Choroid plexus epithelial cell (primary cell): ENCODE results near the gene NR3C1.

ENCODE experiments used
- DNase-seq: peaks from one replicate; pipeline ENCODE4 v3.0.0-alpha.2; 2010; ENCODE audit warnings: low read depth
- H3K4me3 ChIP-seq: 2 replicates; pipeline ENCODE4 v1.5.1; 2011; ENCODE audit warnings: low read depth, mild to moderate bottlenecking, control low read depth, low read length, moderate library complexity
- CTCF ChIP-seq: conservative IDR thresholded peaks from 2 replicates; pipeline ENCODE4 v1.5.1; 2011; ENCODE audit warnings: low read depth, mild to moderate bottlenecking, control low read depth, inconsistent platforms, low read length, moderate library complexity

The NR3C1 gene

GRCh38 chr5:143354025-143354424 lies 49.5 kb downstream of the NR3C1 start:
- DNase-seq: peak; percentile 66
- TF ChIP-seq CTCF: no peak
- H3K4me3 ChIP-seq: no peak overlapping the region

GRCh38 chr5:143352691-143353090 lies 50.8 kb downstream of the NR3C1 start:
- DNase-seq: no peak
- H3K4me3 ChIP-seq: no peak overlapping the region

GRCh38 chr5:143350751-143351602 lies 52.5 kb downstream of the NR3C1 start:
- TF ChIP-seq CTCF: no peak
- H3K4me3 ChIP-seq: no peak overlapping the region
- DNase-seq: peak; percentile 83

More at GRCh38 chr5:143352691-143353090, 50.8 kb downstream of the NR3C1 start:
- TF ChIP-seq CTCF: no peak

- TF ChIP-seq CTCF: no peak
- DNase-seq: no peak
- H3K4me3 ChIP-seq: no peak overlapping the region
Observed at GRCh38 chr5:143350341-143350740, 53.1 kb downstream of the NR3C1 start.

- H3K4me3 ChIP-seq: no peak overlapping the region
- no peak for DNase-seq
- TF ChIP-seq CTCF: no peak
Observed at GRCh38 chr5:143349177-143349576, 54.3 kb downstream of the NR3C1 start.

- no peak for TF ChIP-seq CTCF
Observed at GRCh38 chr5:143347698-143348344, 55.7 kb downstream of the NR3C1 start.

More at GRCh38 chr5:143347698-143348344, 55.7 kb downstream of the NR3C1 start:
- no peak for DNase-seq
- no peak overlapping the region for H3K4me3 ChIP-seq
